Sigmoid colon (tissue), 3 donors: ENCODE measurements around the gene CLMN.

ENCODE experiments used
- CTCF ChIP-seq, 4 experiments: fragments of 450-650 bp in 3 of 4; fragments of 200-600 bp in 1 of 4; IDR thresholded peaks; one replicate each; pipeline ENCODE4 v1.5.1; 2016 to 2019; ENCODE audit warnings: antibody characterized with exemption in 4 of 4, mild to moderate bottlenecking in 3 of 4, moderate library complexity in 2 of 4
- POLR2A ChIP-seq, 2 donors: fragments of 450-650 bp; IDR thresholded peaks; one replicate each; pipeline ENCODE4 v1.6.1; 2016; ENCODE audit warnings: antibody characterized with exemption in 2 of 2, mild to moderate bottlenecking in 2 of 2, moderate library complexity in 2 of 2

GRCh38 chr14:95196826-95197545, 122.7 kb downstream of the CLMN start:
- TF ChIP-seq CTCF (IDR thresholded peaks at IDR 0.05) (no peak), POLR2A (IDR thresholded peaks at IDR 0.05) (no peak)
